Islet precursor cell (in vitro differentiated cells): ENCODE data around the gene COL24A1.
A peak's percentile ranks its signal among the peaks of the same experiment; 100 is the strongest.
"Not testable (repeated sequence)": the region's sequence is repeated elsewhere in the genome, so short reads cannot be mapped to it uniquely, and the experiment has no call there.

Experiments
- DNase-seq: peaks from one replicate; pipeline ENCODE4 v3.0.0-alpha.2; 2018

The COL24A1 gene

DNA sequence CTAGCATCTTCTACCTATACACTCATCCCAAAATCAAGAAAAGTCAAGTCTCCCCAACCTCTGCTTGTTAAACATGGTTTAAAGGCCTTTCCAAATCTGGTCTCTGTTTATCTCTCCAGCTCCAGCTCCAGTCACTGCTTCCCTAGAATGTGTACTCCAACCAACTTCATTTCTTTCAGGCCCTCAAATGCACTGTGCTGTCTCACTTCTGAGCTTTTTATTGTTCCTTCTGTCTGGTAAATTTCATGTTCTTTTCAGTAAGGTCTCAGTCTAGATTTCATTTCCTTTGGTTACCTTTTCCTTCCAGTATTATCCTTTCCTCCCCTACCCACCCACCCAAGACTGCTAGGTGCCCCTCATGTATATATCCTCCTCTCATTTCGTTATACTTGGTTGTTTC, 3.7 kb downstream of the COL24A1 start:
- DNase-seq: no peak

DNA sequence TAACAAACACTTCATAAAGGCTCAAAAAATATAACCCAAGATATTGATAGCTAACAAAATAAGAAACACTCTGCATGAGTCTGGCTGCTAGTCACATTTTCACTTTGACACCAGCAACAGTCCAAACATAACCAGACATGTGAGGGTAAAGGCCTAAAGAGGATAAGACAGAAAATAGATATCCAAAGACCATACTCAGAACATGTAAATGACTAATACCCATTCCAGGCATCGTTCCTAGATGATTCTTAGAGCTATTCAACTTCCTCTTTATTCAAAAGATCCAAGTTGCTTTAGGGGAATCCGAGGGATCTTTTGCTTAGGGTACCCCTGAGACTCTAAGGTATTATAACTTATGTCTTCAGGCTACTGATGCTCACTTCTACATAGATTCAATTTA, 5.1 kb downstream of the COL24A1 start:
- no peak for DNase-seq

DNA sequence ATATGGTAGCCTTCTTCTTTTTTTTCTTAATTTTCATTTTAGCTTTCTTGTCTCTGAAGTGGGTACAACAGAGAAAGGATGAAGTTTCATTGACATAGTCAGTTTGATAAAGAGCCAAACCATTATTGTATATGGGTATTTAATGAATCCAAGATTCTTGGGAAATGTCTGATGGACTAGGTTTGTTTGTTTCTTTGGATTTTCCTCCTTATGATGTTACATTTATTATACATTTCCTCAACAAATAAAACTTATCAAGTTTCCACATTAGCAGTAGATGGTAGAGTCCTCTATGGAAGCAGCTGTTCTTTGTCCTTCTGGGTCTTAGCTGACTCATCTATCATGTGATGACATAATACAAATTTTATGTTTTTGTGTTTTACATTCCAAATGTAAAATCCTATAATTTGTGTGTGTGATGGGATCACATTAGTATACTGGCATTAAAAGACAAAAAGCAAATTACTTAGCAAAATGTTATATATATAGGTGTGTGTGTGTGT, 6.0 kb downstream of the COL24A1 start:
- DNase-seq: no peak

DNA sequence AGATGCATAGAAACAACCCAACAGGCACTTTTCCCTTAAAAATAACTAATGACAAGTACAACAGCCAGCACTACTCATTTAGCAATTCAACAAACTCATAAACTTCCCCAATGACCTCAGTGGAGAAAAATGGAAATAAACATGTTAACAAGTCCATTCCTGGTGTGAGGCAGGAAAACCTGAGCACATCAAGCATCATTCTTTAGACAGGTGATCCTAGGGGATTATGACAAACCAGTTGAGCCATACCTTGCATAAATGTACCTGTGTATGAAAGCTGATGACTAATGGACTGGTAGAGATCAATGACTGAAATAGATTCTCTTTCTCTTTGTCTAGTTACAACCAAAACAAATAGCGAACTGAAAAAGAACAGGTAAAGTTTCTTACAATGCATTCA, 7.0 kb downstream of the COL24A1 start:
- DNase-seq: no peak

DNA sequence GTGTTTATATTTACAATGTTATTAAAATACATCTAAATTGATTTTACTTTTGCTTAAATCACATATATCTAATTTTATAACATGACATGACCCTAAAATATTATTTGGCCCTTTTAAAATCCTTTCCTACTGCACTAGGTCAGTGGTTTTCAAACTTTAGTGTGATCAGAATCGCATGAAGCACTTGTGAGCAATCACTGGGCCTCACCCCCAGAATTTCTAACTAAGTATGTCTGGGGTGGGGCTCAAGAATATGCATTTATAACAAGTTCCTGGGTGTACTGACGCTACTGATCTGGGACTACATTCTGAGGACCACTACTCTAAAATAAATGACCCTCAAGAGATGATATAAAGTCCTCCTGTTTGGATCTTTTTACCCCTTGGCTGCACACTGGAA, 8.8 kb downstream of the COL24A1 start:
- DNase-seq: no peak

DNA sequence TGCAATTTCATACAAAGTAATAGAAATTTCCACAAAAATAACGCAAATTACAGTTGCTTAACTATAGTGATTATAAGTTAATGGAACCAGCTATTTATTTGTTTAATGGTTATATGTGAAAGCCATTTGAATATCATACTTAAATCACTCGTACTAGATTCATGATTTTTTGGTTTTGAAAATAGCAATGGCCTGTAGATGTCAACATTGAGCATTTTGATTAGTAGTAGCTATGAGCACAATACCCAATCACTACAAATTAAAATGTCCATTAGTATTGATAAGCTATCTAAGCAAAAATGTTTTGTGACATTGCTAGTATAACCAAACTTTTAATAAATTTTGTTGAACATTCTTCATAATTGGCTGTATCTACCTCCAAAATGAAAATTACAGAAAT, 10.0 kb downstream of the COL24A1 start:
- no peak for DNase-seq

DNA sequence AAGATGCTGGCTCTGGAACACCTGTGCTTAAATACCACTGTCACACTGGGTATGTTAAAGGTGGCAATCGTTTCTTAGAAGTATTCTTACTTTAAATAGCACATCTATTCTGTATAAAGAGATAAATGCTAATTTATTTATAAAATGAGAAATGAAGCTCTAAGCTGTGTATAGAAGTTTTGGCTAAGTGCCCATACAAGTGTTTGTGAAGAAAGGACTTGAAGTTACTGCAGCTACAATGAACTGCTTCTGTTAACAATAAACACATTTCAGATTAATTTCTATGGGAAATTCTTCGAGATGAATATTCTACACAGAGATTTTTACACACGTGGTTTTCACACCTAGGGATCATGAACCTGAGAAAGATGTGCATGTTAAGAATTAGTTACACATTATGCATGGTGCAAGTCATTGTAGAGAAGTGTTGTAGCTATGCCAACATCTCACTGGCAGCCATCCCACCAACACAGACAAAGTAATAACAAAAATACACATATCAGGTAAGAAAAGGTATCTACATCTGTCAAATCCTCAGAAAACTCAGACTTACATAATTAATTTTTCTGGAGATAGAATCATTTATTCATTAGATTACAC, 16.2 kb downstream of the COL24A1 start:
- DNase-seq: no peak

DNA sequence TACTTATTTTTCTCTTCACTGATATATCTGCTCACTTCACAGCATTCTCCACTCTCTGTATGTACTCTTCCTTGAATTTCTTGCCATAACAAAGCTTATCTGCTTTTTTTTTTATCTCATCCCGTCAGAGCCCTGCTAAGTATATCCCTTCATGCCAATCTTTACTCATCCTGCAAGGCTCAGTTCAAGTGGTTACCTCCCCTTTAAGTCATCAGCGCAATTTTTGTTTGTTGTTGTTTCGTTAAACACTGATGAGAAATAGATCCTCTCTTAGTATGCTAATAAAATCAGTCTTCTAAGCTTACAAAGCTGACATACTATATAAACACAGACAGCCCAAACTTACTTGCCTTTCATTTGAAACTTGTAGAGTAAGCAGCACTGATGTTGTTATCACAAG, 17.8 kb downstream of the COL24A1 start:
- no peak for DNase-seq

DNA sequence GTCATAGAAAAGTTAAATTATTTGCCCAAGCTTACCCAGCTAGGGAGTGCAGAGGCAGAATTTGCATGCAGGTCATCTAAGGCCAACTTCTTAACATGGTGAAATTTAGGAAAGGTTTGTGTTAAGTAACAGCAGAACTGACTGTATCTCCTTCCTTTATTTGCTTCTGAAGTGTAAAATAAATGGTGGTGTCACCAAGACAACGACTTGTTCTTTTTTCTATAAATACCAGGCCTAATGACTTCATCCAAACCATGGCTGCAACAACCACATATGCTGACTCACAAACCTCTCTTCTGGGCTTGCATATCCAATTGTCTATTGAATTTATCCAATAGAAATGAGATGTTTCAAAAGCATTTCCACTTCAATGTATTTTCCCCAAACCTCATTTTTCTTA, 19.1 kb downstream of the COL24A1 start:
- no peak for DNase-seq

DNA sequence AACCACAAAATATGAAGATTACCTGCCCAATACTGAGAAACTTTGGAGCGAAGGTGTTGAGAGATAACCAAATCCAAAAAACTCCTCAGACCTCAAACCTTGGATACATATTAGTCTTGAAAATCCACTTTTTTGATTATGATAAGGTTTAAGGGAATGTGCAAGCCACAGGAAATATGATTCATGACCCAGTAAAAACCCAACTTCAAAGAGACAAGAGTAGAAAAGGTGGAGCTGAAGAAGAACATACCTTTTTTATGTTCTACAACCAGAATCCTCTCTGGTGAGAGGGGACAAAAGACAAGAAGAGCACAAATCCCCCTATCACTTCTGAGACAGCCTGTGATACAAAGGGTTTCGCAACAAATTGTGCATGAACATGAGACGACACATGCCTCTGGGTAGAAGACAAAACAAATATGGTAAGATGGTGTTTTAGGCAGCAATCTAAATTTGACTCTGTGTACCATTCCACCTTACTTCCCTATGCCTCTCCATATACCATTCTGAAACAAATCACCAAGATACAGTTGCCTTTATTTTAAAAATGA, 37.3 kb downstream of the COL24A1 start:
- no peak for DNase-seq

DNA sequence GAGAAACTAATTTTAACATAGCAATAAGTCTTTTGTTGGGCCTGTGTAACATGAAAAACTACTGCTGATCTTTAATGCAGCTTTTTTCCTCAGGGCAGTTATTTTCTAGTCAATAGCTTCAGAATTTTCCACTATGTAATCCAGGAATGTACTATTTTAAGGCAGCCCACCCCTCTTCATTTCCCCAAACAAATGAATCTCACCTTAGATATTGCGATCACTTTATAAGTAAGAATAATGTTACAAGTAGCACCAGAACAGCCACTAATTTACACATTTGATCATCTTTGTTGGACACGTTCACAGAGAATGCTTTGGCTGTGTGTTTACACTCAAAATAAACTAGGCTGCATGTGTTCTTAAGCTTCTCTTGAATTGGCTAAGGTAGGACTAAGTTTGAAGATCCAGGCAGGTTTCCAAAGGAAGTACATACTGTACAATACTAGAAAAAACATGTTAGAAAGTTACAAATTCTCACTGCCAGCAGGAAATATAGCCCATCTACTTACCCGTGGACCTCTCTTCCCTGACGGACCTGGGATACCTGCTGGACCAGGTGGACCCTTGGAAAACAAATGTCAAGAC, 41.7 kb downstream of the COL24A1 start:
- DNase-seq: no peak

DNA sequence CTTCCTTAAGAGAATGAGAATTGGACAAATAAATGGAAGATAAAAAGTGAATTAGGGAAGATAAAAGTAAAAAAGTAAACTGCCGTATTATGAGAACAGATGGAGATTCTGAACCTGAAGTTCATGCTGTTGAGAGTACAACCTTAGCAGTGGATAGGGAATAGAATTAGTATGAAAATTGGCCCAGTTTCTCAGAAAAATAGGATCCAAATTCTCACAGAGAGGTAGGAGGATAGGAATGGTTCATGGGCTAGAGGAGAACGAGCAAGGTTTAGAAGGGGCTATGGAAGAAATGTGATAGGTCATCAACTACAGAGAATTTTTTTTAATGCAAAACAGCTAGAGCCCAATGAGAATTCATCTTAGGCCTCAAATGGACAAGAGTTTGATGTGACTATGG, 42.3 kb downstream of the COL24A1 start:
- DNase-seq: no peak

DNA sequence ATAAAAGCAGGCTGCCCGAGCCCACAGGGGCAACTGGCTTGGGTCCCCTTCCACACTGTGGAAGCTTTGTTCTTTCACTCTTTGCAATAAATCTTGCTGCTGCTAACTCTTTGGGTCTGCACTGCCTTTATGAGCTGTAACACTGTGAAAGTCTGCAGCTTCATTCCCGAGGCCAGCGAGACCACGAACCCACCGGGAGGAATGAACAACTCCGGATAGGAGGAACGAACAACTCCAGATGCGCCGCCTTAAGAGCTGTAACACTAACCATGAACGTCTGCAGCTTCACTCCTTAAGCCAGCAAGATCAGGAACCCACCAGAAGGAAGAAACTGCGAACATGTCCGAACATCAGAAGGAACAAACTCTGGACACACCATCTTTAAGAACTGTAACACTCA, 45.0 kb downstream of the COL24A1 start:
- peak; percentile 54 for DNase-seq

DNA sequence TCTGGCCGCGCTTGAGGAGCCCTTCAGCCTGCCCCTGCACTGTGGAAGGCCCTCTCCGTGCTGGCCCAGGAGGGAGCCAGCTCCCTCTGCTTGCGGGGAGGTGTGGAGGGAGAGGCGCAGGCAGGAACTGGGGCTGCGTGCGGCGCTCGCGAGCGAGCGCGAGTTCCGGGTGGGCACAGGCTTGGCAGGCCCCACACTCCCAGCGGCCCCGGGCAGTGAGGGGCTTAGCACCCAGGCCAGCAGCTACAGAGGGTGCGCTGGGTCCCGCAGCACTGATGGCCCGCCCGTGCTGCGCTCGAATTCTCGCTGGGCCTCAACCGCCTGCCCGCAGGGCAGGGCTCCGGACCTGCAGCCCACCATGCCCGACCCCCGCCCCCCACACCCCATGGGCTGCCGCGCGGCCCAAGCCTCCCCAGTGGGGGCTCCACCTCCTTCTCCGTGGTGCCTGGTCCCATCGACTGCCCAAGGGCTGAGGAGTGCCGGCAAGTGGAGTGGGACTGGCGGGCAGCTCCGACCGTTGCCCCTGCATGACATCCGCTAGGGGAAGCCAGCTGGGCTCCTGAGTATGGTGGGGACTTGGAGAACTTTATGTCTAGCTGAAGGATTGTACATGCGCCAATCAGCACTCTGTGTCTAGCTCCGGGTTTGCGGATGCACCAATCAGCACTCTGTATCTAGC, 46.0 kb downstream of the COL24A1 start:
- DNase-seq: no peak

DNA sequence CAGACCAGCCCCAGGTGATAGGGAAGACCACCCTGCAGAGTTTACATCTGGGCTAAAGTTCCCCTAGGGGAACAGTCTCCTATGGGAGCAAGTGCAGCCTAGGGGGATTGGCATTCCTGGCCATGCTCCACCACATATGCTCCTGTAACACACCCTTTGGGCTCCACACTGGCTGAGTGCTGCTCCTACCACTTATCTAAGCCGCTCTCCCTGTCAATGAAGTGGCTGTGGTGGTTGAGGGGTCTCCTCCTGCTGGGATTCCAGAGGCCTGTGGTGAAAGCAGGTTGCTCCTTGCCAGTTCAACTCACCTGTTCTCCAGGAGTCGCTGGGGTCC, 51.1 kb downstream of the COL24A1 start:
- no peak for DNase-seq

DNA sequence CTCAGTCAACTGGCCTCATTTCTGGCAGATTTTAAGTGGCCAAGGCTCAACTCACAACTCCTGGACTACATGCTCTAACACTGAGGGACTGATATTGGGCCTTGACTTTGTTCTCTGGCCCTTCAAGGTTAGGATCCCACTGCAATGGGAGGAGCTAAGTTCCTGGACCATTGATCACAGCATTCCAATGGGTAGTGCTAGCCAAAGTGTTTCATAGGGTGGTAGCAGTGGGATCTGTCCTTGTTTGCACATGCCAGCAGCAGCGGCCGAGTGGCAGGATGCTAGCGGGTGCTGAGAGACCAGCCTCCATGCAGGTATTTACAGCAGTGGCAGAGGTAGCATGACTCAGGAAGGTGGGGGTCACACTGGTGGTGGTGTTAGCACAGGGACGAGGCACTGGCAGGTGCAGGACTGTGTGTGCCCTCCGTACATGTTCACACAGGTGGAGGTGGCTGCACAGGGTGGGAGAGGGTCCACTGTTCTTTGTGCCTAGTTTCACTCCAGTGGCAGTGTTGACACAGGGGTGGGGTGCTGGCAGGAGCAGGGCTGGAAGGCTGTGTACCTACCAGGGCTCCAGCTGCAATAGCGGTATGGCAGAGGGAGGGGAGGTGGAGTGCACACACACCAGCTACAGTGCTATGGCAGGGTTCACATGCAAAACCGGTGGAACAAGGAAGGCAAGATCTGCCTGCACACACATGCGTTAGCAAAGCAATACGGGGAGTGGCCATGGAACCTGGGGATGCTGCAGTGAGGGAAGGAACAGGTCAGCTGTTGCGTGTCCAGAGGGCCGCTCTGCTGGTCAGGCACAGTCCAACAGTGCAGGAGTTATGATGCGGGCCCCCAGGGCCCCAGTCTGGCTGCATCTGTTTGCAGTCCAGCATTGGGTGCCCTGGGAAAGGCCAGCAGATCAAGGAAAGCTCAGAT, 51.7 kb downstream of the COL24A1 start:
- peak; percentile 53 for DNase-seq

DNA sequence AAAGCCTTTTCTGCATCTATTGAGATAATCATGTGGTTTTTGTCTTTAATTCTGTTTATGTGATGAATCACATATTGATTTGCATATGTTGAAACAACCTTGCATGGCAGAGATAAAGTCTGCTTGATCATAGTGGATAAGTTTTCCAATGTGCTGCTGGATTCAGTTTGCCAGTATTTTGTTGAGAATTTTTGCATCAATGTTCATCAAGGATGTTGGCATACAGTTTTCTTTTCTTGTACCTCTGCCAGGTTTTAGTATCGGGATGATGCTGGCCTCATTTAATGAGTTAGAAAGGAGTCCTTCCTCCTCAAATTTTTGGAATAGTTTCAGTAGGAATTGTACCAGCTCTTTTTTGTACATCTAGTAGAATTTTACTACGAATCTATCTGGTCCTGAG, 55.0 kb downstream of the COL24A1 start:
- DNase-seq: no peak

DNA sequence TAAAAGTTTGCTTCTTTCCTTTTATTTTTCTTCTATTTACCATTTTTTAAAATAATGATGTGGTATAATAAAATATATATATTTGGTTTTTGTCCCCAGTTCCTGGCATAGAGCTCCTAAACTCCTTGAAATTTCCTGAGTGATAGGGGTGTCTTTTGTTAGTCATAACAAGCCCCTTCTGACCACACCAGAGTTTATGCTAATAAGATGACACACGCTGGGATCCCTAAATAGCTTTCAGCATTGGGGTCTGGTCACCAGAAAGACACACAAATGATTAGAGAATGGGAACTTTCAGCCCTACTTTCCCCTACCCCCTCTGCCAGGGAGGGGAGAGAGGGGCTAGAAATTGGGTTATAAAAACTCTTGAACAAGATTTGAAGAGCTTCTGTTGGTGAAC, 56.2 kb downstream of the COL24A1 start:
- no peak for DNase-seq

DNA sequence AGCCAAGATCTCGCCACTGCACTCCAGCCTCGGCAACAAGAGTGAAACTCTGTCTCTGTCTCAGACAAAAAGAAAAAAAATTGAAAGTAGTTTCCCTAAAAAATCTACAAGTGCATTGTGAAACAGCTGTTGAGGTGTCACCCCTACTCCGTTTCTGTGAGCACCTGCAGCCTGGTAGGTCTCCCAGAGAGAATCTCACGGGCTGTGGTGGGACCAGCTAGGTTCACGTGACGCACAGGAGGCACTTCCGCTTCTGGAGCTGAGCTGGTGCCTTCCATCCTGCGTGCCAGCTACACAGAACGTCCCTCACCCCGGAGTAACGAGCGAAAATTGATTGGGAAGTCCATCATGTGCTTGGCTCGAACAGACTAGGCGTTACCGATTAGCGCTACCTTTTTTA, 66.8 kb downstream of the COL24A1 start:
- no peak for DNase-seq

DNA sequence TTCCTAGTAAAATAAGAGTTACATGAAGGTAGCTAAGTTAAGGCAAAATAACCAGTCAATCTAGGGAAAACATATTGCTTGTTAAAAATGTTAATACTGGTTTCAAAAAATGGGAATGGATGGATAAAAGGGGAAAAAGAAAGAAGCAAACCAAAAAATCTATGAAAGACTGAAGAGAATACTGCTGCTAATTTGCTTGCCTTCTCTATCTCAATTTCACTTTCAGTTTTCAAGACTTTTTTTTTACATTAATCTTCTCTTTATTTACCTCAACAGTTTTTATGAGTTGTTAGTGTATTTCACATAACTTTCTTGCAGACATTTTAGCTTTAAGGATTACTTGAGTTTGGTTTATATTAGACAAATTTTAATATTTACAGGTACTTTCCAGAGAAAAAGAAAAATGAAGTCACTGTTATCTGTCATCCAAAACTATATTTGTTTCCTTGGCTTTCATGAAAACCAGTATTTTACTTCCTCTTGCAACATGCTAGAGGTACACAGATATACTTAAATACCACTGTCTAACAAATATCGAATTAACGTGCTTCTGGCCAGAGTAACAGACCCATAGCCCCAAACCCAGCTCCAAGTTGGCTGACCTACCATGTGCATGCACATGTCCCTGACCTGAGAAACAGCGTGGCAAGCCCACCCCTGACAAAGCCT, 70.7 kb downstream of the COL24A1 start:
- no peak for DNase-seq

DNA sequence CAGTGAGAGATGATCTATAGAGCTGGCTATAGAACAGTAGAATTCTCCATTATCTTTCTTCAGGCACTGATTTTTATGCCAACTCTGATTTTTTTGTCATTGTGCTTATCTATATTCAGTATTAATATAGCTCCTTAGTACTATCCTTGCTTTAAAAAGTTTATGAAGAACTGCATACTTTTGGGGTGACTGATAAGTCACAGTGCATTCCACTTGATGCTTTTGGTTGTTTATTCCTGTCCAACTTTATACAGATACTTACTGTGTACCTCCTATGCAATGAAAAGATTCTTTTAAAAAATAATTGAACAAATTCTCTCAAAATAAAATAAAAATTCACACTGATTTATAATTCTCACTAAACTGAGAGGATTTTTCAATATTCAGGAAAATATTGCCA, 71.6 kb downstream of the COL24A1 start:
- DNase-seq: no peak

DNA sequence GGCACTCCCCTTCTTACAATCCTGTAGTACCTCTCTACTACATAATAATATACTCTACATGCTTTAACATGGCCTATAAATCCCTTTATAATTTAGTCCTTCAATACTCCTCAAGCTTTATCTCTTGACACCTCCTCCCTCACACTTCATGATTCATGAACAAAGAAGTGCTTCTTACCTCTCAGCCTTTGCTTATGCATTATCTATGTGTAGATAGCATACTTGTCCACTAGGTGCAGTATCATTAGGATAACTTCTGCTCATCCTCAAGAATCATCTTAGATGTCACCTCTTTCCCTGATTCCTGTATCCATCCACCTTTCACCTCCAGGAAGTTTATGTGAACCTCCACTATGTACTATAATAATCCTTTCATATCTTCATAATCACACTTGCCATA, 74.4 kb downstream of the COL24A1 start:
- DNase-seq: no peak

DNA sequence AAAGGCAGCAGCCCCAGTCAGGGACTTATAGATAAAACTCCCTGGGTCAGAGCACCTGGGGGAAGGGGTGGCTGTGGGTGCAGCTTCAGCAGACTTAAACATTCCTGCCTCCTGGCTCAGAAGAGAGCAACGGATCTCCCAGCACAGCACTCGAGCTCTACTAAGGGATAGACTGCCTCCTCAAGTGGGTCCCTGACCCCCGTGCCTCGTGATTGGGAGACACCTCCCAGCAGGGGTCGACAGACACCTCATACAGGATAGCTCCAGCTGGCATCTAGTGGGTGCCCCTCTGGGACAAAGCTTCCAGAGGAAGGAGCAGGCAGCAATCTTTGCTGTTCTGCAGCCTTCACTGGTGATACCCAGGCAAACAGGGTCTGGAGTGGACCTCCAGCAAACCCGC, 84.1 kb downstream of the COL24A1 start:
- not testable (repeated sequence) for DNase-seq
